WTC11 (cell line): ENCODE measurements around the gene CACNA1H. TPM values are rescaled to one million over a fixed set of nuclear protein-coding genes. Genes with fewer than 3 reads are reported as not detected.

Experiments used
- ATAC-seq: fragments of 200-7000 bp; cut with Tn5 transposase; 2 replicates; pipeline ENCODE4 v1.10.0; 2021; ENCODE audit warnings: mild to moderate bottlenecking, moderate library complexity
- CTCF ChIA-PET: fragments of 300-600 bp; sonication (Branson Sonifier 250); formaldehyde crosslinking; loops from one replicate; lab custom pipeline; 2021; ENCODE audit warnings: antibody characterized with exemption; lab: Charles Lee
- POLR2A ChIA-PET: fragments of 350-600 bp; sonication (Branson Sonifier 250); formaldehyde crosslinking; loops from one replicate; lab custom pipeline; 2021; ENCODE audit warnings: antibody characterized with exemption; lab: Charles Lee
- DNase-seq: peaks from one replicate; pipeline ENCODE4 v3.0.0; 2021; ENCODE audit warnings: low spot score
- H3K27ac Mint-ChIP-seq: 2 replicates; pipeline ENCODE4 v1.8.0; 2021; ENCODE audit warnings: mixed read lengths
- H3K27me3 Mint-ChIP-seq: 2 replicates; pipeline ENCODE4 v1.8.0; 2021; ENCODE audit warnings: low read depth, mild to moderate bottlenecking, moderate library complexity, mixed read lengths
- H3K36me3 Mint-ChIP-seq: 2 replicates; pipeline ENCODE4 v1.8.0; 2021; ENCODE audit warnings: mixed read lengths
- H3K4me1 Mint-ChIP-seq: 2 replicates; pipeline ENCODE4 v1.8.0; 2022; ENCODE audit warnings: mixed read lengths
- H3K4me3 Mint-ChIP-seq: 2 replicates; pipeline ENCODE4 v1.8.0; 2021; ENCODE audit warnings: mild to moderate bottlenecking, moderate library complexity, mixed read lengths
- H3K9me3 Mint-ChIP-seq: 2 replicates; pipeline ENCODE4 v1.8.0; 2021; ENCODE audit warnings: mixed read lengths
- ATF1 ChIP-seq: sonication (generic); formaldehyde crosslinking; IDR thresholded peaks from 2 replicates; pipeline ENCODE4 v1.8.1; 2023; ENCODE audit warnings: mild to moderate bottlenecking, moderate library complexity, missing genetic modification reagents
- E2F1 ChIP-seq: sonication (generic); formaldehyde crosslinking; IDR thresholded peaks from 2 replicates; pipeline ENCODE4 v1.8.0; 2022; ENCODE audit warnings: mild to moderate bottlenecking, missing genetic modification reagents
- ERG ChIP-seq: fragments of 250-450 bp; sonication (Bioruptor Pico); IDR thresholded peaks from 2 replicates; pipeline ENCODE4 v1.8.0; 2021; ENCODE audit warnings: mild to moderate bottlenecking
- ESRRA ChIP-seq: sonication (generic); formaldehyde crosslinking; IDR thresholded peaks from 2 replicates; pipeline ENCODE4 v1.8.1; 2022; ENCODE audit warnings: mild to moderate bottlenecking, missing genetic modification reagents, borderline replicate concordance
- FOXP1 ChIP-seq: sonication (generic); formaldehyde crosslinking; IDR thresholded peaks from 2 replicates; pipeline ENCODE4 v1.8.0; 2022; ENCODE audit warnings: missing genetic modification reagents, mild to moderate bottlenecking, moderate library complexity, borderline replicate concordance
- IRF1 ChIP-seq: sonication (generic); formaldehyde crosslinking; IDR thresholded peaks from 2 replicates; pipeline ENCODE4 v1.8.0; 2023; ENCODE audit warnings: missing genetic modification reagents
- JUN ChIP-seq: sonication (generic); formaldehyde crosslinking; IDR thresholded peaks from 2 replicates; pipeline ENCODE4 v1.8.0; 2023; ENCODE audit warnings: mild to moderate bottlenecking, missing genetic modification reagents
- KAT7 ChIP-seq: sonication (generic); formaldehyde crosslinking; IDR thresholded peaks from 2 replicates; pipeline ENCODE4 v1.8.1; 2023; ENCODE audit warnings: missing genetic modification reagents, mild to moderate bottlenecking, borderline replicate concordance
- MLX ChIP-seq: sonication (generic); formaldehyde crosslinking; IDR thresholded peaks from 2 replicates; pipeline ENCODE4 v1.8.1; 2023; ENCODE audit warnings: mild to moderate bottlenecking, missing genetic modification reagents, moderate library complexity
- NFE2L1 ChIP-seq: sonication (generic); formaldehyde crosslinking; IDR thresholded peaks from 2 replicates; pipeline ENCODE4 v1.8.1; 2023; ENCODE audit warnings: missing genetic modification reagents
- OVOL2 ChIP-seq: fragments of 250-450 bp; sonication (Bioruptor Pico); IDR thresholded peaks from 2 replicates; pipeline ENCODE4 v1.9.0; 2021; ENCODE audit warnings: mild to moderate bottlenecking, borderline replicate concordance
- PRDM15 ChIP-seq: sonication (generic); formaldehyde crosslinking; IDR thresholded peaks from 2 replicates; pipeline ENCODE4 v1.8.0; 2022; ENCODE audit warnings: missing genetic modification reagents
- SMAD3 ChIP-seq: sonication (generic); formaldehyde crosslinking; IDR thresholded peaks from 2 replicates; pipeline ENCODE4 v1.8.0; 2022; ENCODE audit warnings: missing genetic modification reagents, mild to moderate bottlenecking, borderline replicate concordance
- SMAD4 ChIP-seq: sonication (generic); formaldehyde crosslinking; IDR thresholded peaks from 2 replicates; pipeline ENCODE4 v1.8.0; 2022; ENCODE audit warnings: mild to moderate bottlenecking, missing genetic modification reagents
- ZMAT4 ChIP-seq: fragments of 250-450 bp; sonication (Bioruptor Pico); IDR thresholded peaks from 2 replicates; pipeline ENCODE4 v1.9.0; 2021; ENCODE audit warnings: mild to moderate bottlenecking
- ZNF263 ChIP-seq: sonication (generic); formaldehyde crosslinking; IDR thresholded peaks from 2 replicates; pipeline ENCODE4 v1.8.1; 2022; ENCODE audit warnings: low read depth, mild to moderate bottlenecking, moderate library complexity, missing genetic modification reagents
- ZNF281 ChIP-seq: sonication (generic); formaldehyde crosslinking; IDR thresholded peaks from 2 replicates; pipeline ENCODE4 v1.8.0; 2023; ENCODE audit warnings: mild to moderate bottlenecking, missing genetic modification reagents
- ZNF532 ChIP-seq: fragments of 250-450 bp; sonication (Bioruptor Pico); IDR thresholded peaks from 2 replicates; pipeline ENCODE4 v1.9.0; 2021; ENCODE audit warnings: mild to moderate bottlenecking, borderline replicate concordance
- ZNF671 ChIP-seq: fragments of 250-450 bp; sonication (Bioruptor Pico); IDR thresholded peaks from 2 replicates; pipeline ENCODE4 v1.8.0; 2021; ENCODE audit warnings: mild to moderate bottlenecking
- total RNA-seq: library from RNA; stranded (reverse); gene quantifications from 3 replicates; pipeline ENCODE4 v1.2.3, GENCODE V29; 2021

Gene CACNA1H
- total RNA-seq, 1 experiment from 2014 or later: 38.0 TPM

- TF ChIP-seq ZNF671 (CRISPR knock-in tag) (no peak), ZNF263 (CRISPR knock-in tag) (no peak), IRF1 (no peak), SMAD4 (CRISPR knock-in tag) (no peak), FOXP1 (CRISPR knock-in tag) (no peak), JUN (CRISPR knock-in tag) (no peak), MLX (no peak), KAT7 (CRISPR knock-in tag) (no peak), ZMAT4 (no peak), PRDM15 (CRISPR knock-in tag) (no peak), OVOL2 (CRISPR knock-in tag) (no peak)
- DNase-seq: no peak
- no peaks in the 10 kb centered on the region for H3K9me3 Mint-ChIP-seq
- ChIA-PET POLR2A (no interaction called here), CTCF (interaction anchor here (1.3 kb wide), 1 partner anchor 19 kb away, joined by 4 read pairs; no protein-coding TSS in a partner anchor)
- no peaks in the 10 kb centered on the region for H3K27me3 Mint-ChIP-seq
- no peak overlapping the region for H3K4me3 Mint-ChIP-seq
- no peak for ATAC-seq
- H3K4me1 Mint-ChIP-seq: no peaks in the 10 kb centered on the region
- no peak overlapping the region for H3K27ac Mint-ChIP-seq
- H3K36me3 Mint-ChIP-seq: no peaks in the 10 kb centered on the region
Measured at GRCh38 chr16:1121601-1122397, 31.1 kb upstream of the CACNA1H start.

- DNase-seq: no peak
- Mint-ChIP-seq H3K9me3 (no peaks in the 10 kb centered on the region), H3K4me3 (no peak overlapping the region), H3K27ac (no peak overlapping the region), H3K36me3 (no peaks in the 10 kb centered on the region), H3K4me1 (no peaks in the 10 kb centered on the region), H3K27me3 (no peaks in the 10 kb centered on the region)
- ChIA-PET CTCF (interaction anchor here (1.3 kb wide), 1 partner anchor 19 kb away, joined by 4 read pairs; no protein-coding TSS in a partner anchor), POLR2A (no interaction called here)
- ATAC-seq: no peak
- TF ChIP-seq ESRRA: no peak
- TF ChIP-seq NFE2L1: no peak
- TF ChIP-seq ZNF532 (CRISPR knock-in tag): no peak
- no peak for TF ChIP-seq ERG
- no peak for TF ChIP-seq ZNF281
- no peak for TF ChIP-seq E2F1
- no peak for TF ChIP-seq ATF1 (CRISPR knock-in tag)
- no peak for TF ChIP-seq SMAD3 (CRISPR knock-in tag)
Measured at GRCh38 chr16:1122398-1122765, 30.5 kb upstream of the CACNA1H start.
